Measurements from ENCODE around the gene ZGLP1. TPM values are rescaled to one million over a fixed set of nuclear protein-coding genes. Genes with fewer than 3 reads are reported as not detected.

Gene ZGLP1
- total RNA-seq, 1 donor from 2014 or later: 6.8 TPM

GRCh38 chr19:10321874-10322835, 12.5 kb upstream of the ZGLP1 start:
- H3K4me1 Mint-ChIP-seq (ENCODE audit: unreplicated experiment): no peaks in the 10 kb centered on the region
- no peak for TF ChIP-seq CTCF (IDR thresholded peaks at IDR 0.05)
- DNase-seq (ENCODE audit: extremely low spot score, unreplicated experiment): no peak
- no peak overlapping the region for H3K27ac Mint-ChIP-seq (ENCODE audit: unreplicated experiment)
- H3K36me3 Mint-ChIP-seq (ENCODE audit: unreplicated experiment): peaks cover 14% of the 10 kb centered on the region
- H3K27me3 Mint-ChIP-seq (ENCODE audit: unreplicated experiment): no peaks in the 10 kb centered on the region
- no peak overlapping the region for H3K4me3 Mint-ChIP-seq (ENCODE audit: unreplicated experiment)
- H3K9me3 Mint-ChIP-seq (ENCODE audit: unreplicated experiment): no peaks in the 10 kb centered on the region

GRCh38 chr19:10321417-10321797, 11.8 kb upstream of the ZGLP1 start:
- Mint-ChIP-seq H3K27ac (ENCODE audit: unreplicated experiment) (no peak overlapping the region), H3K9me3 (ENCODE audit: unreplicated experiment) (no peaks in the 10 kb centered on the region), H3K4me1 (ENCODE audit: unreplicated experiment) (no peaks in the 10 kb centered on the region), H3K4me3 (ENCODE audit: unreplicated experiment) (no peak overlapping the region), H3K27me3 (ENCODE audit: unreplicated experiment) (no peaks in the 10 kb centered on the region), H3K36me3 (ENCODE audit: unreplicated experiment) (peaks cover 14% of the 10 kb centered on the region)
- no peak for DNase-seq (ENCODE audit: extremely low spot score, unreplicated experiment)
- TF ChIP-seq CTCF (IDR thresholded peaks at IDR 0.05): no peak

- Mint-ChIP-seq H3K36me3 (ENCODE audit: unreplicated experiment) (peaks cover 14% of the 10 kb centered on the region), H3K27ac (ENCODE audit: unreplicated experiment) (no peak overlapping the region), H3K9me3 (ENCODE audit: unreplicated experiment) (no peaks in the 10 kb centered on the region), H3K27me3 (ENCODE audit: unreplicated experiment) (no peaks in the 10 kb centered on the region), H3K4me1 (ENCODE audit: unreplicated experiment) (peaks cover 3% of the 10 kb centered on the region), H3K4me3 (ENCODE audit: unreplicated experiment) (no peak overlapping the region)
- no peak for DNase-seq (ENCODE audit: extremely low spot score, unreplicated experiment)
- TF ChIP-seq CTCF (IDR thresholded peaks at IDR 0.05): no peak
Observed at GRCh38 chr19:10320602-10321416, 11.2 kb upstream of the ZGLP1 start.

- H3K27ac Mint-ChIP-seq (ENCODE audit: unreplicated experiment): no peak overlapping the region
- no peak overlapping the region for H3K4me3 Mint-ChIP-seq (ENCODE audit: unreplicated experiment)
- peaks cover 12% of the 10 kb centered on the region for H3K36me3 Mint-ChIP-seq (ENCODE audit: unreplicated experiment)
- peaks cover 13% of the 10 kb centered on the region for H3K4me1 Mint-ChIP-seq (ENCODE audit: unreplicated experiment)
- no peaks in the 10 kb centered on the region for H3K9me3 Mint-ChIP-seq (ENCODE audit: unreplicated experiment)
- no peak for DNase-seq (ENCODE audit: extremely low spot score, unreplicated experiment)
- H3K27me3 Mint-ChIP-seq (ENCODE audit: unreplicated experiment): no peaks in the 10 kb centered on the region
- TF ChIP-seq CTCF (IDR thresholded peaks at IDR 0.05): no peak
Observed at GRCh38 chr19:10318807-10319682, 9.4 kb upstream of the ZGLP1 start.

All from osteocyte (in vitro differentiated cells).